ENCODE results near the gene ZNF782.
"Not testable (repeated sequence)": the region's sequence is repeated elsewhere in the genome, so short reads cannot be mapped to it uniquely, and the experiment has no call there.

ZNF782 gene

GRCh38 chr9:96818533-96818932, 35.8 kb downstream of the ZNF782 start:
- H3K4me2 ChIP-seq (ENCODE audit: low read length) = no peak overlapping the region
- H3K9ac ChIP-seq (ENCODE audit: low read length) = no peak overlapping the region
- H4K20me1 ChIP-seq (ENCODE audit: insufficient read depth, low read length) = no peaks in the 10 kb centered on the region
- H3K4me3 ChIP-seq (ENCODE audit: low read depth, low read length, poor library complexity, severe bottlenecking) = no peak overlapping the region
- H3K36me3 ChIP-seq (ENCODE audit: insufficient read depth, low read length) = peaks cover 53% of the 10 kb centered on the region
- peaks cover 3% of the 10 kb centered on the region; the same call in 1 of the 2 replicates for H3F3A ChIP-seq (ENCODE audit: insufficient read depth, low read length)
- no peaks in the 10 kb centered on the region for H3K79me2 ChIP-seq (ENCODE audit: insufficient read depth, low read length)
- H2AFZ ChIP-seq (ENCODE audit: low read length) = no peak overlapping the region
- no peaks in the 10 kb centered on the region for H3K27me3 ChIP-seq (ENCODE audit: insufficient read depth, low read length)
- H3K9me3 ChIP-seq (ENCODE audit: low read length) = peaks cover 62% of the 10 kb centered on the region
- no peak overlapping the region for H3K27ac ChIP-seq (ENCODE audit: low read depth, low read length, poor library complexity, severe bottlenecking)
- H3K9me2 ChIP-seq (ENCODE audit: low read depth, low read length) = no peaks in the 10 kb centered on the region
- no peaks in the 10 kb centered on the region for H3K4me1 ChIP-seq (ENCODE audit: insufficient read depth, low read length, severe bottlenecking)
- TF ChIP-seq EZH2 (IDR thresholded peaks at IDR 0.05; ENCODE audit: borderline replicate concordance, low read length) = no peak
- TF ChIP-seq, protein P1, sequence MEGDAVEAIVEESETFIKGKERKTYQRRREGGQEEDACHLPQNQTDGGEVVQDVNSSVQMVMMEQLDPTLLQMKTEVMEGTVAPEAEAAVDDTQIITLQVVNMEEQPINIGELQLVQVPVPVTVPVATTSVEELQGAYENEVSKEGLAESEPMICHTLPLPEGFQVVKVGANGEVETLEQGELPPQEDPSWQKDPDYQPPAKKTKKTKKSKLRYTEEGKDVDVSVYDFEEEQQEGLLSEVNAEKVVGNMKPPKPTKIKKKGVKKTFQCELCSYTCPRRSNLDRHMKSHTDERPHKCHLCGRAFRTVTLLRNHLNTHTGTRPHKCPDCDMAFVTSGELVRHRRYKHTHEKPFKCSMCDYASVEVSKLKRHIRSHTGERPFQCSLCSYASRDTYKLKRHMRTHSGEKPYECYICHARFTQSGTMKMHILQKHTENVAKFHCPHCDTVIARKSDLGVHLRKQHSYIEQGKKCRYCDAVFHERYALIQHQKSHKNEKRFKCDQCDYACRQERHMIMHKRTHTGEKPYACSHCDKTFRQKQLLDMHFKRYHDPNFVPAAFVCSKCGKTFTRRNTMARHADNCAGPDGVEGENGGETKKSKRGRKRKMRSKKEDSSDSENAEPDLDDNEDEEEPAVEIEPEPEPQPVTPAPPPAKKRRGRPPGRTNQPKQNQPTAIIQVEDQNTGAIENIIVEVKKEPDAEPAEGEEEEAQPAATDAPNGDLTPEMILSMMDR (IDR thresholded peaks at IDR 0.05; ENCODE audit: low read length) = no peak

DNA sequence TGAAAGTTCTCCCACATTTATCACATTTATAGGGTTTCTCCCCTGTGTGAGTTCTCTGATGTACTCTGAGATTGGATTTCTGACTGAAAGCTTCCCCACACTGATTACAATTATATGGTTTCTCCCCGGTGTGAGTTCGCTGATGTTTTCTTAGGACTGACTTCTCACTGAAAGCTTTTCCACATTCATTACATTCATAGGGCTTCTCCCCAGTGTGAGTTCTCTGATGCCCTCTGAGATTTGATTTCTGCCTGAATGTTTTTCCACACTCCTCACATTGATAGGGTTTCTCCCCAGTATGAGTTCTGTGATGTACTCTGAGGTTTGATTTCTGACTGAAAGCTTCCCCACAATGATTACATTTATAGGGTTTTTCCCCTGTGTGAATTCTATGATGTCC, 36.3 kb downstream of the ZNF782 start:
- no peaks in the 10 kb centered on the region for H3K9me2 ChIP-seq (ENCODE audit: low read depth, low read length)
- no peaks in the 10 kb centered on the region for H3K4me1 ChIP-seq (ENCODE audit: insufficient read depth, low read length, severe bottlenecking)
- no peak overlapping the region for H3K27ac ChIP-seq (ENCODE audit: low read depth, low read length, poor library complexity, severe bottlenecking)
- no peaks in the 10 kb centered on the region for H3K27me3 ChIP-seq (ENCODE audit: insufficient read depth, low read length)
- no peaks in the 10 kb centered on the region for H3K79me2 ChIP-seq (ENCODE audit: insufficient read depth, low read length)
- no peaks in the 10 kb centered on the region for H4K20me1 ChIP-seq (ENCODE audit: insufficient read depth, low read length)
- no peak overlapping the region for H2AFZ ChIP-seq (ENCODE audit: low read length)
- no peak overlapping the region for H3K4me3 ChIP-seq (ENCODE audit: low read depth, low read length, poor library complexity, severe bottlenecking)
- H3F3A ChIP-seq (ENCODE audit: insufficient read depth, low read length) = peaks cover 3% of the 10 kb centered on the region; the same call in 1 of the 2 replicates
- no peak overlapping the region for H3K9ac ChIP-seq (ENCODE audit: low read length)
- H3K4me2 ChIP-seq (ENCODE audit: low read length) = no peak overlapping the region
- TF ChIP-seq, protein P1 (IDR thresholded peaks at IDR 0.05; ENCODE audit: low read length) = no peak
- no peak for TF ChIP-seq EZH2 (IDR thresholded peaks at IDR 0.05; ENCODE audit: borderline replicate concordance, low read length)
- H3K36me3 ChIP-seq (ENCODE audit: insufficient read depth, low read length) = peaks cover 48% of the 10 kb centered on the region
- H3K9me3 ChIP-seq (ENCODE audit: low read length) = peaks cover 64% of the 10 kb centered on the region

GRCh38 chr9:96813607-96814006, 40.7 kb downstream of the ZNF782 start:
- H3K9me2 ChIP-seq (ENCODE audit: low read depth, low read length) = no peaks in the 10 kb centered on the region
- no peak for TF ChIP-seq EZH2 (IDR thresholded peaks at IDR 0.05; ENCODE audit: borderline replicate concordance, low read length)
- TF ChIP-seq, protein P1 (IDR thresholded peaks at IDR 0.05; ENCODE audit: low read length) = no peak
- H3K4me2 ChIP-seq (ENCODE audit: low read length) = no peak overlapping the region
- no peaks in the 10 kb centered on the region for H4K20me1 ChIP-seq (ENCODE audit: insufficient read depth, low read length)
- no peak overlapping the region for H3K4me3 ChIP-seq (ENCODE audit: low read depth, low read length, poor library complexity, severe bottlenecking)
- H3K27me3 ChIP-seq (ENCODE audit: insufficient read depth, low read length) = no peaks in the 10 kb centered on the region
- no peak overlapping the region for H3K27ac ChIP-seq (ENCODE audit: low read depth, low read length, poor library complexity, severe bottlenecking)
- H3K36me3 ChIP-seq (ENCODE audit: insufficient read depth, low read length) = peaks cover 7% of the 10 kb centered on the region
- no peaks in the 10 kb centered on the region for H3F3A ChIP-seq (ENCODE audit: insufficient read depth, low read length)
- H3K9me3 ChIP-seq (ENCODE audit: low read length) = peaks cover 45% of the 10 kb centered on the region
- H3K4me1 ChIP-seq (ENCODE audit: insufficient read depth, low read length, severe bottlenecking) = no peaks in the 10 kb centered on the region
- no peak overlapping the region for H3K9ac ChIP-seq (ENCODE audit: low read length)
- H2AFZ ChIP-seq (ENCODE audit: low read length) = no peak overlapping the region
- no peaks in the 10 kb centered on the region for H3K79me2 ChIP-seq (ENCODE audit: insufficient read depth, low read length)

DNA sequence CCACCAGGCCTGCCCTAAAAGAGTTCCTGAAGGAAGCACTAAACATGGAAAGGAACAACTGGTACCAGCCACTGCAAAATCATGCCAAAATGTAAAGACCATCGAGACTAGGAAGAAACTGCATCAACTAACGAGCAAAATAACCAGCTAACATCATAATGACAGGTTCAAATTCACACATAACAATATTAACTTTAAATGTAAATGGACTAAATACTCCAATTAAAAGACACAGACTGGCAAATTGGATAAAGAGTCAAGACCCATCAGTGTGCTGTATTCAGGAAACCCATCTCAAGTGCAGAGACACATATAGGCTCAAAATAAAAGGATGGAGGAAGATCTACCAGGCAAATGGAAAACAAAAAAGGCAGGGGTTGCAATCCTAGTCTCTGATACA, 55.4 kb downstream of the ZNF782 start:
- not testable (repeated sequence) for H3K27ac ChIP-seq (ENCODE audit: low read depth, low read length, poor library complexity, severe bottlenecking); H2AFZ ChIP-seq (ENCODE audit: low read length); H4K20me1 ChIP-seq (ENCODE audit: insufficient read depth, low read length); H3K9ac ChIP-seq (ENCODE audit: low read length); H3F3A ChIP-seq (ENCODE audit: insufficient read depth, low read length); H3K79me2 ChIP-seq (ENCODE audit: insufficient read depth, low read length); H3K27me3 ChIP-seq (ENCODE audit: insufficient read depth, low read length); H3K4me3 ChIP-seq (ENCODE audit: low read depth, low read length, poor library complexity, severe bottlenecking); H3K9me2 ChIP-seq (ENCODE audit: low read depth, low read length); H3K4me1 ChIP-seq (ENCODE audit: insufficient read depth, low read length, severe bottlenecking); H3K4me2 ChIP-seq (ENCODE audit: low read length)
- Histone ChIP-seq H3K9me3 (ENCODE audit: low read length) (peaks cover 20% of the 10 kb centered on the region), H3K36me3 (ENCODE audit: insufficient read depth, low read length) (peaks cover 18% of the 10 kb centered on the region; the same call in 1 of the 2 replicates)

Measured in OCI-LY1 (cell line).